Mucosa of descending colon (tissue), 3 donors: Measurements from ENCODE around the gene ESYT2. TPM values are rescaled to one million over a fixed set of nuclear protein-coding genes. Genes with fewer than 3 reads are reported as not detected.
A peak's percentile ranks its signal among the peaks of the same experiment; 100 is the strongest.
"Not testable (repeated sequence)": the region's sequence is repeated elsewhere in the genome, so short reads cannot be mapped to it uniquely, and the experiment has no call there.

Source experiments
- ATAC-seq: fragments of 200-7000 bp; cut with Tn5 transposase; one replicate; pipeline ENCODE4 v1.9.1; 2020; ENCODE audit warnings: mild to moderate bottlenecking, moderate library complexity
- DNase-seq, 3 donors: peaks; one replicate each; pipeline ENCODE4 v3.0.0-alpha.2; 2020
- H3K36me3 ChIP-seq: fragments of 200-600 bp; one replicate; pipeline ENCODE4 v1.8.0; 2021; ENCODE audit warnings: low read depth, mild to moderate bottlenecking
- H3K4me1 ChIP-seq: fragments of 200-600 bp; one replicate; pipeline ENCODE4 v1.8.0; 2021; ENCODE audit warnings: low read depth, mild to moderate bottlenecking
- H3K4me3 ChIP-seq: fragments of 200-600 bp; one replicate; pipeline ENCODE4 v1.8.0; 2021; ENCODE audit warnings: mild to moderate bottlenecking
- H3K9me3 ChIP-seq: fragments of 200-600 bp; one replicate; pipeline ENCODE4 v1.8.0; 2021; ENCODE audit warnings: mild to moderate bottlenecking
- CTCF ChIP-seq: fragments of 200-600 bp; IDR thresholded peaks from one replicate; pipeline ENCODE4 v1.8.0; 2022; ENCODE audit warnings: antibody characterized with exemption, mild to moderate bottlenecking
- intact Hi-C, 2 donors: fragments of 100-400 bp; cut with DNase I in 1 of 2; cut with micrococcal nuclease in 1 of 2; formaldehyde crosslinking; loops; one replicate each; pipeline versions ENCODE4 v1.11.0 to v1.11.1; 2022; cut with DNase I, micrococcal nuclease
- total RNA-seq, 3 donors: library from RNA; stranded (reverse); fragmentation: NEBNext Ultra II Directional in 2 of 3; extraction: Animal tissue kit (Norgen Biotek cat#: 25700) in 2 of 3; gene quantifications; one replicate each; pipeline versions ENCODE4 v1.2.1 to v1.2.4, GENCODE V29; 2021 to 2023
- donor health status: DM: no; HTN: no; CAD: no; lungs with moderate emphysema.
- donor health status: DM: no; HTN: no; CAD: no.
- donor health status: DM: no; HTN: yes; CAD: no.

Gene ESYT2
- total RNA-seq, 3 donors from 2014 or later = 66.8 to 89.3 (median 69.0) TPM

- no peaks in the 10 kb centered on the region for H3K9me3 ChIP-seq
- H3K4me1 ChIP-seq = peaks cover 20% of the 10 kb centered on the region
- DNase-seq (peak; percentile 81 to 84 (median 84)), ATAC-seq (peak; percentile 89)
- H3K36me3 ChIP-seq = no peaks in the 10 kb centered on the region
- TF ChIP-seq CTCF = no peak
- H3K4me3 ChIP-seq = no peak overlapping the region
- intact Hi-C loops = no loop called here
Observed at GRCh38 chr7:158863611-158864506, 34.5 kb upstream of the ESYT2 start.

DNA sequence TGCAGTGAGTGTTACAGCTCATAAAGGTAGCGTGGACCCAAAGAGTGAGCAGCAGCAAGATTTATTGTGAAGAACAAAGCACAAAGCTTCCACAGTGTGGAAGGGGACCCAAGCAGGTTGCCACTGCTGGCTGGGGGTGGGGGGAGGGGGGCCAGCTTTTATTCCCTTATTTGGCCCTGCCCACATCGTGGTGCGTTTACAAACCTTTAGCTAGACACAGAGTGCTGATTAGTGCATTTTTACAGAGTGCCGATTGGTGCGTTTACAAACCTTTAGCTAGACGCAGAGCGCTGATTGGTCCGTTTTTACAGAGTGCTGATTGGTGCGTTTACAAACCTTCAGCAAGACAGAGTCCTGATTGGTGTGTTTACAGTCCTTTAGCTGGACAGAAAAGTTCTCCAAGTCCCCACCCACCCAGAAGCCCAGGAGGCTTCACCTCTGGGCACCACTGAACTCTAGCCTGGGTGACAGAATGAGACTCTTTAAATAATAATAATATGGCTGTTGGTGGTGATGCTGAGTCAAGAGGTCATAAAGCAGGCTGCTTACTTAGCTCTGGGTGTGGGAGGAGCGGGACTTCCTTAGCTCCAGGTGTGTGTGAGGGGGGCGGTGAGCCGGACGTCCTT lies 33.8 kb upstream of the ESYT2 start:
- H3K4me3 ChIP-seq, intact Hi-C loops, H3K9me3 ChIP-seq, H3K36me3 ChIP-seq: not testable (repeated sequence)
- ATAC-seq (peak; percentile 78), DNase-seq (peak in 1 of 3 donors; percentile 67)
- H3K4me1 ChIP-seq = peaks cover 21% of the 10 kb centered on the region

DNA sequence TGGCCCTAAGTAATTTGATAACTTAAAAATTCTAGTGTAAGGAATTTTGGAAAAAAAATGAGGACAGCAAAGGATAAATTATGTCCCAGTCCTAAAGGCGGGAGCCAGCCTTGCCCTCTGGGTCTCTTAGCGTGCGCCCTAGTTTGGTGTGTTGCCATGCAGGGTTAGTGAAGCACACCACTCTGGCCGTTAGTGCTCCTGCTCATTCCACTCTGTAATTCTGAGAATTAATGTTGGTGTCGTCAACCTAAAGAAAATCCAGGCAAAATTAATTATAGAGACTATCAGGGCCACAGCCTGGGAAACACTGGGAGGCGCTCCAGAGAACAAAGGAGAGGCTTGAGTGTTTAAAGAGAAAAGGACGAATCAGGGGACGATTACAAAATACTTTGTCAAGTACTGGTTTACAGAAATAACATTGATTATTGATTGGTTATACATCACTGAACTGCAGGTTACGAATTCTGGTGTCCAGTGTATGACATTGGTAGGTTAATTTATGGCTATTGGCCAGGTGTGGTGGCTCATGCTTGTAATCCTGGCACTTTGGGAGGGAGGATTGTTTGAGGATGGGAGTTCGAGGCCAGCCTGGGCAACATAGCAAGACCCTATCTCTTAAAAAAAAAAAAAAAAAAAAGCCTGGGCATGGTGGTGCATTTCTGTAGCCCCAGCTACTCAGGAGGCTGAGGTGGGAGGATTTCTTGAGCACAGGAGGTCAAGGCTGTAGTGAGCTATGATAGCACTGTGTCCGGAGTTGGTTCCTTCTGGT lies 32.8 kb upstream of the ESYT2 start:
- intact Hi-C loops = no loop called here
- ATAC-seq = no peak
- TF ChIP-seq CTCF = no peak
- no peak for DNase-seq
- no peaks in the 10 kb centered on the region for H3K9me3 ChIP-seq
- H3K36me3 ChIP-seq = no peaks in the 10 kb centered on the region
- H3K4me3 ChIP-seq = no peak overlapping the region
- peaks cover 29% of the 10 kb centered on the region for H3K4me1 ChIP-seq

DNA sequence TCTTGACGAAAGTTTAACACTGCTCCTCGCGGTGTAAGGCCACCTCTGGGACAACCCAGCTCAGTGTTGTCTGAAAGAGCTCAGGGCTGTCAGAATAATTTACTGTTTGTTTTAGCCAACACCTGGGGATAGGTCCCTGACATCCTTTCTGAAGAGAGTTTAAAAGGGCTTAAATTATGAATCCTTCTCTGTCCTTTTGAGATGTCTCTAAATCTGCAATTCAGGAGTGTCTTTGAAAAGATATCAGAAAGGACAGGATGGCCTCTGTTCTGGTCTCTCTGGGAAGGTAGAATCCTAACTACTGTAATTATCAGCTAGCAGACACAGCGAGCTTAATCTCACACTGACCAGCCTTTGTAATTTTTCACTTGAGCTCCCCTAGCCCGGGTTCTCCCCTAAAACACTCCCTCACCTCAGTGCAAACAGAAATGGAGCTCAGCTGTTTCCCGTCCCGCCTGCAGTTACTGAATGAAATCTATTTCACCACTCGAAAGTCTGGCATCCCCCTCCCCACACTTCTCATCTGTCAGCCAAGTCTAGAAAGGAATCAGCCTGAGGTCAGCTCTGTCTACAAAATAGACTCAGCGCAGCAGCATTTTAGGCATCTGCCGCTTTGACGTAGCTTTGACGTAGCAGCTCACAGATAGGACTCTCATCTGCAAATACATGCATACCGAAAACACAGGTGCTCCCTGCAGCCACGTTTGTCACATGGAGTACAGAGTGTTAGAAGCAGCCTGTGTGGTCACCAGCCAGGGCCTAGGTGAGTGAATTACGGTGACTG lies 31.9 kb upstream of the ESYT2 start:
- ATAC-seq (no peak), DNase-seq (no peak)
- intact Hi-C loops = no loop called here
- H3K4me3 ChIP-seq = no peak overlapping the region
- no peak for TF ChIP-seq CTCF
- H3K4me1 ChIP-seq = peaks cover 29% of the 10 kb centered on the region
- H3K9me3 ChIP-seq = no peaks in the 10 kb centered on the region
- no peaks in the 10 kb centered on the region for H3K36me3 ChIP-seq

- TF ChIP-seq CTCF = no peak
Observed at GRCh38 chr7:158860394-158860793, 31.1 kb upstream of the ESYT2 start.

More at GRCh38 chr7:158860394-158860793, 31.1 kb upstream of the ESYT2 start:
- H3K4me1 ChIP-seq = peaks cover 22% of the 10 kb centered on the region
- ATAC-seq = no peak
- no peaks in the 10 kb centered on the region for H3K36me3 ChIP-seq
- H3K9me3 ChIP-seq = no peaks in the 10 kb centered on the region
- intact Hi-C loops = no loop called here
- H3K4me3 ChIP-seq = no peak overlapping the region
- DNase-seq = no peak
